ENCODE data around the gene ANKRA2.
A peak's percentile ranks its signal among the peaks of the same experiment; 100 is the strongest.
"Not testable (repeated sequence)": the region's sequence is repeated elsewhere in the genome, so short reads cannot be mapped to it uniquely, and the experiment has no call there.

Gene ANKRA2

DNA sequence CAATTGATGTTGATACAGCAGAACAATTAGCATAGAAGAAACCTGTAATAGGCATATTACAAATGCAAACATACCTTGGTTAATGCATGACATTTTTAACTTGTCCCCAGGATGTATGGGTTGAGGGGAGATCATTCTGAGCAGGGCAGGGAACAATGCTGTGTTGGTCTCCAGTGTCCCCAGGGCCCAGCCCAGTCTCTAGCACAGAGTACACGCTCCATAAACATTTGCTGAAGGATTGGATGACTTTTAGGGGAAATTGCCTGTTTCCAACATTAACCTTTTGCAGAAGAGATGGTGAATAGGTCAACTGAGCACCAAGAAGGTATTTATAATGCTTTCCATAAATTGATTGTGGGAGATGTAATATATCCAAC is 20.0 kb downstream of the ANKRA2 start:
- DNase-seq = no peak

GRCh38 chr5:73544429-73545402 is 20.7 kb downstream of the ANKRA2 start:
- DNase-seq = no peak

- no peak for DNase-seq
Measured at GRCh38 chr5:73542020-73542419, 23.4 kb downstream of the ANKRA2 start.

DNA sequence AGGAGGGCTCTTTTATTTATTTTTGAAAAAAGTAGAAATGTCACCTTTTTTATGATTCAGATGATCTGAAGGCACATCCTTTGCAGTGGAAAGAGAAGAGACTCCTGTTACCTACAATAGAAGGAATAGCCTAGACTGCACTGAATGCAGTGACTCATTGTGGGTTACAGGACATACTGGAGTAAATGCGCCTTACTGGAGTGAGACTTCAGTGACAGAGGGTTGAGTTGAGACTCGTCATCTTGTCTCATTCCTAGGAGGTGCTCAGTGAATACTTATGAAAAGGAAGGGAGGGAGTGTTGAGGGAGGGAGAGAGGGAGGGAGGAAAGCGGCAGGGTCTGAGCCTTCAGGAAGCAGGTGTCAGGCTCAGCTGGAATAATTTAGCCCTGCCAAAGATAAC is 25.2 kb downstream of the ANKRA2 start:
- no peak for DNase-seq

DNA sequence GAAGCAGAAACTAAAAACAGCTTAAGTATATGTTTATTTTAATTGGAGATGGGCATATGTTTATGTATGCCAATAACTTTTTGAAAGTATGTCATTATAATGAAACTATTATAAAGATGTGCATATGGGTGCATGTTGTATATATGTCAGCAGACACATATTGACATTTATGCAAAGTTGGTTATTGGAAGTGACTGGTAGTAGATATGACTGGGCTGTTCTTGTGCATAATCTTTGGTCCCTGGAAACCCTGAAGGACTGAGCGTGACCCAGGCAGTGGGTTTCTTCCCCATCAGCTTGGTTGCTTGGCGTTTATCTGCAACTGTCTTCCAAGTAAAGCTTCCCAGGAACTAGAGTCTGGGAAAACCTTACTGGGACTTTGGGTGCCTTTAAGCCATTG is 25.7 kb downstream of the ANKRA2 start:
- no peak for DNase-seq

GRCh38 chr5:73534971-73535370 is 30.5 kb downstream of the ANKRA2 start:
- no peak for DNase-seq

DNA sequence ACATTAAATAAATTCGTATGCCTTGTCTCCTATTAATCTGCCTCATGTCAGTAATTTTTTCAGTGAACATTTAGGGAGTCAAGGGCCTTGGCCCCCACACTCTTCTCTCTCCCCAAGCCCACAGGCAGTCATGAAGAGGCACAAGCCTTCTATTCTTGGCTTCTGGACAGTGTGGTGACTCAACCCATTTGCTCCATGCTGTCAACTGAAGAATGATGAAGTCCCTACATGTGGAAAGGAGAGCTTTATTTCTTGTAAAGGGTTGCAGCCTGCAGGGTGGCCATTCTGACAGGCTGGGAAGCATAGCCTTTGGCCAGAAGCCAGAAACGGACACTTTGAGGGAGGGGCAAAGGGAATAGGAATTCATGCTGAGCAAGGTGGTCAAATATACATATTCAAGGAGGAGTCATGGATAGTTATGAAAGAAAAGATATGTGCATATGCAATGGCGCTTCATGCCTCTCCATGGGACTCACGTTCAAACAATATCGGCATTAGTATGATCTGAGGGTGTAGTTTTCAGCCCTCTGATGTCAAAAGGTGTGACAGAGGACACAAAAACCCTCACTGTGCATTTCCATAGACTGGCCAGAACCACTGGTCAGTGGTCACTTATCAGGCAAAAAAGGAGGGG is 31.3 kb downstream of the ANKRA2 start:
- no peak for DNase-seq

DNA sequence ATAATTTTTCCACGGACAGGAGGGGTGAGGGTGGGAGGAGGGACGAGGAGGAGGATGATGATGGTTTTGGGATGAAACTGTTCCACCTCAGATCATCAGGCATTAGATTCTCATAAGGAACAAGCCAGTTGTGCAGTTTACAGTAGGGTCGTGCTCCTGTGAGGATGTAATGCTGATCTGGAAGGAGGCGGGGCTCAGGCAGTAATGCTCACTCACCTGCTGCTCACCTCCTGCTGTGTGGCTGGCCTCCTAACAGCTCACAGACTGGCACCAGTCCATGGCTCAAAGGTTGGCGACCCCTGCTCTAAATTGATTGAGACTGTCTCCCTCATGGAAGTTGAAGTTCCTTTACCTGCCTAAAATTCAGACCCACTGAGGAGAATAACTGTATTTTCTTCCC is 33.2 kb downstream of the ANKRA2 start:
- no peak for DNase-seq

- no peak for DNase-seq
Measured at GRCh38 chr5:73531356-73531755, 34.1 kb downstream of the ANKRA2 start.

- no peak for DNase-seq
Measured at GRCh38 chr5:73529081-73529480, 36.4 kb downstream of the ANKRA2 start.

DNA sequence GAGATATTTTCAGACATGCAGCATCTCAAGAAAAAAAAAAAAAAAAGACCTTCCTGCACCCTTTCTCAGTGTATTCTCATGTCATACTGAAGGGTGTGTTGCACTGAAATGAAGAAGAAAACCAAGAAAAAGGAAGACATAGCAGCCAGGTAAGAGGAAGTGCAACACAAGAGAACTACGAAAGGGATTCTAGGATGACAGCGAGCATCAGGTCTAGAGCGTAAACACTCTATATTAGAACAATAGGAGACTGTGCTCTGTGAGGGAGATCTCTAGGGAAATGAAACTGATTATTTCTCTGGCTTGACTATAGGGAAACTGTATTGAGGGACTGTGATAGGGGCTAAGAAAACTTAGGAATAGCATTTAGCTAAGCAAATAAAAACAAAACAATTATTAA is 37.2 kb downstream of the ANKRA2 start:
- DNase-seq = no peak

DNA sequence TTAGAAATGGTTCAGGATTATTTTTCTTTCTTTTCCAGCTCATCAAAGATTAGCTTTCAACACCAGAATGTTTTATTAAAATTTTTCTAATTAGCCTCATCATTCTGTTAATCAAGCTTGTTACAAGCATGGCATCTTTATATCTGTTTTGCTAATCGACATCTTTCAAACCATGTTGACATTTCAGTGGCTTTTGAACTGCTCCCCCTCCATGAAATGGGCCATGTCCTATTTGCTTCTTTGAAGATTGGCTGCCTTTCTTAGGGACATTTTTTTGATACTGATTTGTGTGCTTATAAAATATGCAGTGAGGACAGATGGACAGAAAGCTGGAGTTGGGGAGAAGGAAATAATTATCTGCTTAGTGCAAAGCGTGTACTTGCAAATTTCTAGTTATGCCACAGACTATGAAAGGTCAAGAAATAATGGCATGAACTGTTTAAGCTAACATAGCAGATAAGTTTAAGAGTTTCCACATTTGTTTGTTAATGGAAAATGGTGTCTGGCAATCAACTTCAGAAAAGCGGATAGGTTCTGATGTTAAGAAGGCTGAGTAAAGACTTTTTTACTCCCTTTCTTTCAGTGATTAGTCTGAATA is 39.7 kb downstream of the ANKRA2 start:
- no peak for DNase-seq

DNA sequence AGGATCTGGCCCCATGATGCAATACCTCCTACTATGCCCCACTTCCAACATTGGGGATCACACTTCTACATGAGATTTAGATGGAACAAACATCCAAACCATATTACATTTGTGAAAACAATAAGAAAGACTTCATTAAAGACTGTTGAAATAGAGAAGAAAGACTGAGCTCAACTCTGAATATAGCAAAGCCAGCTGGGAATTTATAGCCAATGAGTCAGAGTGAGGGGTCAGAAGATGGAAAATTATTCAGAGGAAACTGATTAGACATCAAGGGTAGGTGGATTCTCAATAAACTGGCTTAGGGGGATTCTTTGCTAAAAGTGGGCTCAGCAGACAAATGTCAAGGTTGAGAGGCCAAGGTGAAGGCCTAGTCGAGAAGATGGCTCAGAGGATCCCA is 41.6 kb downstream of the ANKRA2 start:
- DNase-seq = no peak

- DNase-seq = no peak
Measured at GRCh38 chr5:73522989-73523388, 42.5 kb downstream of the ANKRA2 start.

GRCh38 chr5:73519531-73520283 is 45.7 kb downstream of the ANKRA2 start:
- peak; percentile 58 for DNase-seq

DNA sequence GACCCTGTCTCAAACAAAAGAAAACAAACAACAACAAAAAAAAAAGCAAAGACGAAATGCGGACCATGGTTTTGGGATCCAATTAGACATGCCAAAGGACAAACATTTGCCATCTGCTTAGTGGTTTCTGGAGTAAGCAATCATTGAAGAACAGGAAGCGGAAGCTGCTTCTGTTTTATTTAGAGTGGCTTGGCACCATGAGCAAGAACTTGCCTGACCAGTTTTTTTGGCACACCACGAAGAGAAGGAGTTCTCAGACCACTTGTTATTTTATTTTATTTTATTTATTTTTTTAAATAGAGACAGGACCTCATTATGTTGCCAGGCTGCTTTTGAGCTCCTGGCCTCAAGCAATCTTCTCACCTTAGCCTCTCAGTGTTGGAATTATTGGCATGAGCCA is 50.2 kb downstream of the ANKRA2 start:
- no peak for DNase-seq

DNA sequence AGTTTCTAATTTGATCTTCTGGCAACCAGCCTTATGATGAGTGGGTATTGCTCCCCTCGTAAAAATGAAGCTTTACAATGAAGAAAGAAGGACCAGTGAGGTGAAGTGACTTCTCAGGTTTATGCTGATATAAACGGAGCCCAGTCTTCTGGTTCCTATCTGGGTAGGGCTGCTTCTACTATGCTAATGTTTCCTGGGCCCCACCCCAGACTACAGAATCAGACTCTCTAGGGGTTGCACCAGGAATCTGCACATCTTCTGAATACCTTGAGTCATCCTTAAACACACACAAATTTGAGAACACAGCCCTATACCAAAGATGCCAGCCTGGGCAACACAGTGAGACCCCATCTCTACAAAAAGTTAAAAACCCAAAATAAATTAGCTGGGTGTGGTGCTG is 51.0 kb downstream of the ANKRA2 start:
- DNase-seq = no peak

DNA sequence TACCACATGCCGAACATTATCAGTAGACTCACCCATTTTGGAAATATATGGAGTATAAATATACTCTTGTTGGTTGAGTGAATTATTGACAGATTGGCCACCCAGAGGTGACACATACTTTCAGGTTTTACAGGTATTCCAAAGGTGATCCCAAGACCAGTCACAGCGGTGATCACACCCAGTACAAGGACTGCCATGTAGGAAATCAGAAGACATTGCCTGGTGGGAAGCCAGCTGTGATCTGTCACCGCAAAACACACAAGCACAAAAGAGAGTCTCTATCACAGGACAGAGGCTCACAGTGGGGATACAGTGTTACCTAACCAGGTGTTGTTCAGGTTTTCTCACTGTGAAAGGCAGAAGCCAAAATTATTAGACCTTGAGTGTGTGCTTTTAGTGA is 51.4 kb downstream of the ANKRA2 start:
- DNase-seq = no peak

DNA sequence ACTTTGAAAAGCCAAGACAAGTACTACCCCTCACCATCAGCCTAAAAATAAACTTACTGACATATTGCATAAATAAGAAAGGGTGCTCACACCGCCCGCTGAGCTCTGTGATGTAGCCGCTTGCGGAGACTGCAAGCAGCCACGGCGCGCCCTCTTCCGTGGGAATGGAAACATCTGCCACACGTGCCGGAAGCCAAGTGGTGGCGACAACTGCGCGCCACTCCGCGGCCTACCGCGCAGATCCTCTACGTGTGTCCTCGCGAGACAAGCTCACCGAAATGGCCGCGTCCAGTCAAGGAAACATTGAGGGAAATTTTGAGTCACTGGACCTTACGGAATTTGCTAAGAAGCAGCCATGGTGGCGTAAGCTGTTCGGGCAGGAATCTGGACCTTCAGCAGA is 56.9 kb downstream of the ANKRA2 start:
- DNase-seq = not testable (repeated sequence)

GRCh38 chr5:73507062-73507461 is 58.4 kb downstream of the ANKRA2 start:
- DNase-seq = no peak

GRCh38 chr5:73506459-73506955 is 58.9 kb downstream of the ANKRA2 start:
- DNase-seq = no peak
